Fibroblast of villous mesenchyme (primary cell): ENCODE measurements around the gene SRSF10. TPM values are rescaled to one million over a fixed set of nuclear protein-coding genes. Genes with fewer than 3 reads are reported as not detected.

ENCODE experiments used
- DNase-seq: peaks from one replicate; pipeline ENCODE4 v3.0.0-alpha.2; 2010; ENCODE audit warnings: low read depth
- H3K4me3 ChIP-seq: 2 replicates; pipeline ENCODE4 v1.5.1; 2011; ENCODE audit warnings: low read depth, mild to moderate bottlenecking, low read length
- total RNA-seq: library from RNA; depleted of rRNA; stranded (reverse); fragments of >200 nt; gene quantifications from 2 replicates; pipeline ENCODE4 v1.2.3, GENCODE V29; 2012
- TF ChIP-seq, protein P1 (sequence below): IDR thresholded peaks from 2 replicates; pipeline ENCODE4 v1.5.1; 2012; ENCODE audit warnings: low read depth, mild to moderate bottlenecking, low read length; ENCODE audit not compliant: insufficient read depth

SRSF10 gene
- total RNA-seq, 1 donor: 117 TPM

DNA sequence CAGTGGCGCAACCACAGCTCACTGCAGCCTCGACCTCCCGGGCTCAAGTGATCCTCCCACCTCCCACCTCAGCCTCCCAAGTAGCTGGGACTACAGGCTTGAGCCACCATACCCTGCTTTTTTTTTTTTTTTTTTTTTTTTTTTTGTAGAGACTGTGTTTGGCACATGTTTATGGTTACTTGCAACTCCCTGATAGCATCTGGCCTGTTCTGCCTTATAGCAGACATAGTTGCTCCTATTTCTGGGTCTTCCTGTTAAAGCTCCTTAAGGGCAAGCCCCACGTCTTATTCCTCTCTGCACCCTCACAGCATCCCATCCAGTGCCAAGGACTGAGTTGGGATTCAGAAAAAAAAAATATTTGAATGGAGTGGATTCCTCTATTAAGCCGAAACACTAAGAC lies 49.9 kb downstream of the SRSF10 start:
- TF ChIP-seq, protein P1, sequence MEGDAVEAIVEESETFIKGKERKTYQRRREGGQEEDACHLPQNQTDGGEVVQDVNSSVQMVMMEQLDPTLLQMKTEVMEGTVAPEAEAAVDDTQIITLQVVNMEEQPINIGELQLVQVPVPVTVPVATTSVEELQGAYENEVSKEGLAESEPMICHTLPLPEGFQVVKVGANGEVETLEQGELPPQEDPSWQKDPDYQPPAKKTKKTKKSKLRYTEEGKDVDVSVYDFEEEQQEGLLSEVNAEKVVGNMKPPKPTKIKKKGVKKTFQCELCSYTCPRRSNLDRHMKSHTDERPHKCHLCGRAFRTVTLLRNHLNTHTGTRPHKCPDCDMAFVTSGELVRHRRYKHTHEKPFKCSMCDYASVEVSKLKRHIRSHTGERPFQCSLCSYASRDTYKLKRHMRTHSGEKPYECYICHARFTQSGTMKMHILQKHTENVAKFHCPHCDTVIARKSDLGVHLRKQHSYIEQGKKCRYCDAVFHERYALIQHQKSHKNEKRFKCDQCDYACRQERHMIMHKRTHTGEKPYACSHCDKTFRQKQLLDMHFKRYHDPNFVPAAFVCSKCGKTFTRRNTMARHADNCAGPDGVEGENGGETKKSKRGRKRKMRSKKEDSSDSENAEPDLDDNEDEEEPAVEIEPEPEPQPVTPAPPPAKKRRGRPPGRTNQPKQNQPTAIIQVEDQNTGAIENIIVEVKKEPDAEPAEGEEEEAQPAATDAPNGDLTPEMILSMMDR: no peak
- no peak overlapping the region for H3K4me3 ChIP-seq
- no peak for DNase-seq

DNA sequence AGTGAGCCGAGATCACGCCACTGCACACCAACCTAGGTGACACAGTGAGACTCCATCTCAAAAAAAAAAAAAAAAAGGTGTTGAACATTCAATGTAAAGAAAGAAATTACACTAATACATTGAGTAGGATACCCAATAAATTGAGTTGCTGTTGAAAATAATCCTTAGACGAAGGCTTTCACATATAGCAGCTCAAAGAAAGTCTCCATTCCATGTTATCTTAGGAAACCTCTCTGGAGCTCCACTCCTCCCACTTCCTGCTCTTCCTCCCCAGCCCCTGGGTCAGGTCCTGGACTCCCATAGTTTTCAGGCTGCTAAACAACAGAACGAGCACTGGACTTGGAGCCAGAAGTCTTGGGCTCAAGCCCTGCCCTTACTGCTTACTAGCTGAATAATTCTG lies 51.3 kb downstream of the SRSF10 start:
- no peak for DNase-seq
- TF ChIP-seq, protein P1: no peak
- no peak overlapping the region for H3K4me3 ChIP-seq

DNA sequence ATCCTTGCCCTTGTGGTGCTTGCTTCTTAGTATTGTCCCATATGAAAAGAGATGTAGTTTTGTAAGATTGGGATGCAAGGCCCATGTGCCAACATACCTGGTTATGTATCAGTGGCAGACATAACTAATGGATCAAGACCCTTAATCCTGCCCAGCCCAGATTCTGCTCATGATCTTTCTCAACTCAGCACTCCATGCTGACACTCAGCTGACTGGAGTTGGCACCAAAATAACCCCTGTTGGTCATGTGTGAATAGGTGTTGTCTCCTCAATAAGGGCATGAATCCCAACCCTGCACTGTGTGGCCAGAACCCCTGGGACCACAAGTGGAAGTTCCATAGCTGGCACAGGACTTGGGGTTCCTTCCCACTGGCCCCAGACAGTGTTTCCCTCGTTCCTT lies 53.0 kb downstream of the SRSF10 start:
- no peak overlapping the region for H3K4me3 ChIP-seq
- DNase-seq: no peak
- TF ChIP-seq, protein P1: no peak

DNA sequence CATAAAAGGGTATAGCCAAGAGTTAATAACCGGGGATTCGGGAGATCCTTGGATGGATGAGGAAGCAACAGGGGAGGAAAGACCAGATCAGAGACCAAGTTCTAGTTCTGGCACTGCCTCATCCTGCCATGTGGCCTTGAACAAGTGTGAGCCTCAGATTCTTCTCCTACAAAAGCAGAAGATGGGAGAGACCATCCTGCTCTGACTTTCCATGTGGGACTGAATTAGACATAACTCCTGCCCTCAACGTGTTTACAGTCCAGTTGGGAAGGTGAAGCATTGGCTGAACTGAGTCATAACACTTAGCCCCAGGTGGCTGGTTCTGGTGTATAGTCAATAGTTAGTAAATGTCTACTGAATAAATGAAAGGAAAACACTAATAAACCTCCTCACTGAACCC lies 54.8 kb downstream of the SRSF10 start:
- no peak for DNase-seq
- TF ChIP-seq, protein P1: no peak
- no peak overlapping the region for H3K4me3 ChIP-seq

DNA sequence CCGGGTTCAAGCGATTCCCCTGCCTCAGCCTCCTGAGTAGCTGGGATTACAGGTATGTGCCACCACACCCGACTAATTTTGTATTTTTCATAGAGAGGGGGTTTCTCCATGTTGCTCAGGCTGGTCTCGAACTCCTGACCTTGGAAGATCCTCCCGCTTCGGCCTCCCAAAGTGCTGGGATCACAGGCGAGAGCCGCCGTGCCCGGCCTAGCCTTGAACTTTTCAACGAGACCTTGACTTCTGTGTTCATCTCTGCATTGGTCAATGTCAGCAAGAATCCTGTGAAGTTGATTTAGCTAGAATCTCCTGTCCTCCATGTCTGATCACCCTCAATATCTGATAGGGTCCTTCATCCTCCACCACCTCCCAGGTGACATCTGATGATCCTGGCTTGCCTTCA lies 55.5 kb downstream of the SRSF10 start:
- no peak for DNase-seq
- TF ChIP-seq, protein P1: no peak
- H3K4me3 ChIP-seq: no peak overlapping the region

DNA sequence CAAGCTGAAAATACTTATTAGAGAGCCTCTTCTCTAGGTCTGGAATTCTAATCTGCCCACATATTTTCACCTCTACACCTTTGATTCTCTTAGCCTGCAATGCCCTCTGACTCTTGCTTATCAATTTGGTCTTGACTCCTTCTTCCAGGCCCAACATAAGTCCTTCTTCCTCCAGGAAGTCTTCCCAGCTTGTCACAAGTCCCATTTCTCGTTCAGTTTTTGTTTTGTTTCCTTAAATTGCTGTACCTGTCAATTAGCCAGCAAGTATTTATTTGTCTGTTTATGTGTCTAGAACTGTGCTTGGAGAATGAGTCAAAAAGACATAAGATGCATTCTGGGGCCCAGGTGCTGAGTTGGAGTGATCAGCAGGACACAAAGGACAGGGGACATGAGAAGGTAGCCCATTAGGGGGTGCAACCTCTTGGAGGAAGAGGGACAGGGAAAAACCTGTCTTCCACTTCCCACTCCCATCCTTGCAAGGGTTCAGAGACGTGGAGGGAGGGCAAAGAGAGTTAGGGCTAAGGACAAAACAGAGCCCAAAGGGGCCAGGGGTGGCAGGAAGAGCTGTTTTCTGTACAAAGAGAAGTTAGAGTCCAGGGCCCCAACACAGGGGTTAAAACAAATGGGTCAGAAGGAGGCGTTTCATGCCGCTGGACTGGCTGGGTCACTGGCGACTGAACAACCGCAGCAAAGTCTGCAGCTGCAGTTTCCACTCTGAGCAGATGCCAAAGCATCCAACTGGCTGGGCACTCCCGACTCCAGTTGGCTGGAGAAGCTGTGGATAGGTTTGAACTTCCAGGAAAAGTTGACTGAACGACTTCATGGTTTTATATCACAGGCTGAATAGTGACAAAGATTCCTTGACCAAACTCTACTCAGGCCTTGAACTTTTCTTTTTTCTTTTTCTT lies 56.3 kb downstream of the SRSF10 start:
- no peak overlapping the region for H3K4me3 ChIP-seq
- TF ChIP-seq, protein P1: no peak
- no peak for DNase-seq
